ENCODE measurements around the gene SLC45A1. TPM values are rescaled to one million over a fixed set of nuclear protein-coding genes. Genes with fewer than 3 reads are reported as not detected.

The SLC45A1 gene
- total and polyA plus RNA-seq, 9 donors, result 0.70 to 7.2 (median 4.5) TPM

GRCh38 chr1:8329858-8330257, 11.9 kb downstream of the SLC45A1 start:
- no peak for DNase-seq
- TF ChIP-seq CTCF (IDR thresholded peaks at IDR 0.05) (no peak), EP300 (IDR thresholded peaks at IDR 0.05) (no peak), POLR2A (IDR thresholded peaks at IDR 0.05) (no peak)
- Histone ChIP-seq H3K27me3 (no peaks in the 10 kb centered on the region), H3K4me3 (no peak overlapping the region), H3K27ac (no peak overlapping the region), H3K4me1 (ENCODE audit: insufficient read depth) (no peaks in the 10 kb centered on the region), H3K9me3 (no peaks in the 10 kb centered on the region), H3K36me3 (no peaks in the 10 kb centered on the region)
- 91 to 94% (median 94%) methylated on average over 14 of the region's 14 CpGs for WGBS, 3 donors
- intact Hi-C loops (cut with DNase I), result no loop called here

GRCh38 chr1:8330271-8331125, 12.6 kb downstream of the SLC45A1 start:
- no peaks in the 10 kb centered on the region for H3K4me1 ChIP-seq (ENCODE audit: insufficient read depth)
- no peaks in the 10 kb centered on the region for H3K36me3 ChIP-seq
- H3K27me3 ChIP-seq, result no peaks in the 10 kb centered on the region
- TF ChIP-seq CTCF (IDR thresholded peaks at IDR 0.05), result no peak
- TF ChIP-seq POLR2A (IDR thresholded peaks at IDR 0.05), result no peak
- TF ChIP-seq EP300 (IDR thresholded peaks at IDR 0.05), result no peak
- no peak overlapping the region for H3K4me3 ChIP-seq
- H3K9me3 ChIP-seq, result no peaks in the 10 kb centered on the region
- 92 to 93% (median 93%) methylated on average over 47 of the region's 47 CpGs for WGBS, 3 donors
- H3K27ac ChIP-seq, result no peak overlapping the region
- DNase-seq, result peak in 3 of 5 donors; percentile 25 to 38 (median 33)
- intact Hi-C loops (cut with DNase I), result no loop called here

GRCh38 chr1:8332806-8333205, 14.9 kb downstream of the SLC45A1 start:
- TF ChIP-seq POLR2A (IDR thresholded peaks at IDR 0.05) (no peak), CTCF (IDR thresholded peaks at IDR 0.05) (no peak), EP300 (IDR thresholded peaks at IDR 0.05) (no peak)
- intact Hi-C loops (cut with DNase I), result no loop called here
- Histone ChIP-seq H3K27ac (no peak overlapping the region), H3K9me3 (no peaks in the 10 kb centered on the region), H3K4me3 (no peak overlapping the region), H3K36me3 (no peaks in the 10 kb centered on the region), H3K4me1 (ENCODE audit: insufficient read depth) (no peaks in the 10 kb centered on the region), H3K27me3 (no peaks in the 10 kb centered on the region)
- WGBS, 3 donors, result 89 to 90% (median 90%) methylated on average over 16 of the region's 16 CpGs
- DNase-seq, result no peak

- Histone ChIP-seq H3K9me3 (no peaks in the 10 kb centered on the region), H3K27me3 (no peaks in the 10 kb centered on the region), H3K4me3 (no peak overlapping the region), H3K4me1 (ENCODE audit: insufficient read depth) (no peaks in the 10 kb centered on the region), H3K36me3 (no peaks in the 10 kb centered on the region), H3K27ac (no peak overlapping the region)
- intact Hi-C loops (cut with DNase I), result no loop called here
- no peak for DNase-seq
- WGBS, 3 donors, result 90 to 97% (median 95%) methylated on average over 16 of the region's 16 CpGs
- TF ChIP-seq CTCF (IDR thresholded peaks at IDR 0.05) (no peak), EP300 (IDR thresholded peaks at IDR 0.05) (no peak), POLR2A (IDR thresholded peaks at IDR 0.05) (no peak)
These were observed 15.5 kb downstream of the SLC45A1 start for GRCh38 chr1:8333246-8333987.
